Stimulated activated CD8-positive, alpha-beta memory T cell treated with anti-CD3 and anti-CD28 coated beads, Interleukin-7, amount 100 ng/mL, for 48 hours (primary cell): ENCODE data around the gene SUSD1.
A peak's percentile ranks its signal among the peaks of the same experiment; 100 is the strongest.

Experiments used
- DNase-seq, 2 donors: peaks; one replicate each; pipeline ENCODE4 v3.0.0-alpha.2; 2020; ENCODE audit warnings: low read depth in 1 of 2; ENCODE audit errors: extremely low read depth in 1 of 2

The SUSD1 gene

DNA sequence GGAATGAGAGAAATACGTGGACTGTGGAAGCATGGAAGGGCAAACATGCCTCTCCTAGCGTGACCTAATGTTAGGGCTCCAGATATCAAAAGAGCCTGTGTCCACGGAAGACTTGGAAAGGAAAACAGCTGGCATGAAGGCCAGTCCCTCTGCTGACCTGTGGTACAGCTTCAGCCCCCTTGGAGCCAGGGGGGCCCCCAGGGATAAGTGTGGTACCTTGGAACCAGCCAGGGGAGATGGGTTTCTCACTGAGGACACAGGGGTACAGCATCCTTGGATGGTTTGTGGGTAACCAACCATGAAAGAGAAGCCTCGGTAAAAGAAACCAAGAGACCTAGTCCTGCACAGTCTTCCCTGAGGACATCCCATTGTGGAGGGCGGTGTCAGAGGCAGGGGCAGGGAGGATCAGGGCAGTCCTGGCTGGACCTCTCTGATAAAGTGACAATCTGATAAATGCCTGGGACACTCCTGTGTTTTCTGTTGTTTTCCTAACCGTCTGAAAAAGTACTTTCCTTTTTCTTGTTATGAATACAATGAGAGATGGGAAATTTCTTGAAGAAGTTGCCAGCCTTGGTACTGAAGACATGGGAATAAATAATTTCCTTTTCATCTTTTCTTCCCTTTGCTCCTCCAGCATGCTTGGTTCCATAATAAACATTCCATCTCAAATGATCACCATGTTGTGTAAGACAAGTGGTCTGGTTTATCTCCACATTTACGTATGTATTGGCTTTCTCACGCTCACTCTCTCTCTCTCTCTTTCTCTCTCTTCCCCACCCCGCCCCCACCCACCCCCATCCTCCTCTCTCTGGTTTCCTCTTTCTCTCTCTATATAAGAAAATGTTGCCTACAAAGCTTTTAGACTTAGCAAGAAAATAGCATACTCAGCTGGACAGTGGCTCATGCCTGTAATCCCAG lies 102.1 kb downstream of the SUSD1 start:
- no peak for DNase-seq

GRCh38 chr9:112069318-112070169 lies 105.6 kb downstream of the SUSD1 start:
- no peak for DNase-seq

DNA sequence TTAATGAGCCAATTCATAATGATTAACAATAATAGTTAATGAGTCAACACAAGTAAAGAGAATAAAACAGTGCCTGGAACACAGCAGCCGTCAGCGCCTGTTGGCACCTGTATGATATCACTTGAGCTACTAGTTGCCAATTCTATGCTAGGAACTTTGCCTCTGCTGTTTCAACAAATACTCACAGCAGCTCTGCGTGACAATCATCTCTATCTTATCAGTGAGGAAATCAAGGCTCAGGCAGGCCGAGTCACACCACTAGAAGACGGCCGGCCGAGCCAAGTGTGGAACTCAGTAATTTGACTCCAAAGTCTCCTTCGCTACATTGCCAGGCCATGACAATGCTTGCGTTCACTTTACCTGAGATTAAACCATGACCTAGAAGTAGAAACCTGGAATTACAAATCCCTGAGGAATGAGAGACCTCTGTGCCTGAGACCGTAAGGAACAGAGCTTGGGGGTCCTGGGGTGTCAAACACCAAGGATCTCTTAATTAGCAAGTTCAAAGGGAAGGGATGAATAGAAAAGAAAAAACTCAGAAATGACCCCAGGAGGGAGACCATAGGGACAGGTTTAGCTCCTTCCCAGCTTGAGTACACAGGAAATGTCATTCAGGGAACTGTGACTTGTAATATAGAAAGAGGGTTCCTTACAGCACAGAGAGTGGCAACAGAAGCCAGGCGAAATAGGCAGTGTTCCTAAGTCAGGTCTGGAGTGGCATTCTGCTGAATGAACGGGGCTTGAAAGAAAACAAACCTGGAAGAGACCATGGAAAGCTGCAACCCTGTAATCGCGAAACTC lies 109.1 kb downstream of the SUSD1 start:
- no peak for DNase-seq

DNA sequence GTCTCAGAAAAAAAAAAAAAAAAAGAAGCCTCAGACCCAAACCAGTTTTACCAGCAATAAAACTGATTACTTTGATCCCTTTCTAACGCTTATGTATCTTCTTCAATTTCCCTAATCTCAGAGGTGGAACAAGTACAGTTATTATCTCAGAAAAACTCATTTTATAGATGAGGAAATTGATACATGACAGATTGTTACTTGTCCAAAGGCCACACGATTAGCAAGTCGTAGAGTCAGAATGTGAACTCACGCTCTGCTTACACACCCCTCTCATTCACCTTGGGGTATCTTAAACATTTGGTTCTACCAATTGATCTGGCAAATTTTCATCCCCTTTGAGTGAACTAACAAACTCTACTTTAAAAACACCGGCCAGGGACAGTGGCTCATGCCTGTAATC lies 110.2 kb downstream of the SUSD1 start:
- DNase-seq: no peak

GRCh38 chr9:112063586-112063985 lies 111.5 kb downstream of the SUSD1 start:
- DNase-seq: no peak

- no peak for DNase-seq
Measured at GRCh38 chr9:112063151-112063550, 111.9 kb downstream of the SUSD1 start.

DNA sequence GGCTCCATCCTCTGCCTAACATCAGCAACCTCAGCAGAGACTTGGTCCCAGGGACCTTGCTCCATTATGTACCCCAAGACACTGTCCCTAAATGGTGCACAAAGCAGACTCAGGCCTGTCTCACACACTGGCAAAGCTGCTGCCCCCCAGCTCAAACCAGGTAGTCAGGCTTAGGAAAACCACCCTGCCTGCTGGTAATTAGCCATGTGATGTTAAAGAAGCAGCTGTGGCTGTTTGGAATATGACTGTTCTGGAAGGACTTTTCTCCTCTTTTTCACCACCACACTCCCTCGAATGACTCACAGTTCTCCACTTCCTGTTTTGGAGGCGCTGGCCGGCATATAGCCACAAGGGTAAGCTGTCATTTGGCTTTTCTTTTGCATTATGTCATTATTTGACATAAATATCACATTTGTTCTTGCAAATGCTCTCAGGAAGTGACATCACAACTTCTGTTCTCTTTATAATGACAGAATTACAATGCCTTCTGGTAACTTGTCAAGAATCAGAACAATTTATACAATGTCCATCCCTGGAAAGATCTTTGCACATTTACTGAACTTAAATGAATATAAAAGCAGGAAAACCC lies 113.9 kb downstream of the SUSD1 start:
- DNase-seq: peak in 1 of 2 donors; percentile 39

- DNase-seq: no peak
Measured at GRCh38 chr9:112059966-112060320, 115.2 kb downstream of the SUSD1 start.

DNA sequence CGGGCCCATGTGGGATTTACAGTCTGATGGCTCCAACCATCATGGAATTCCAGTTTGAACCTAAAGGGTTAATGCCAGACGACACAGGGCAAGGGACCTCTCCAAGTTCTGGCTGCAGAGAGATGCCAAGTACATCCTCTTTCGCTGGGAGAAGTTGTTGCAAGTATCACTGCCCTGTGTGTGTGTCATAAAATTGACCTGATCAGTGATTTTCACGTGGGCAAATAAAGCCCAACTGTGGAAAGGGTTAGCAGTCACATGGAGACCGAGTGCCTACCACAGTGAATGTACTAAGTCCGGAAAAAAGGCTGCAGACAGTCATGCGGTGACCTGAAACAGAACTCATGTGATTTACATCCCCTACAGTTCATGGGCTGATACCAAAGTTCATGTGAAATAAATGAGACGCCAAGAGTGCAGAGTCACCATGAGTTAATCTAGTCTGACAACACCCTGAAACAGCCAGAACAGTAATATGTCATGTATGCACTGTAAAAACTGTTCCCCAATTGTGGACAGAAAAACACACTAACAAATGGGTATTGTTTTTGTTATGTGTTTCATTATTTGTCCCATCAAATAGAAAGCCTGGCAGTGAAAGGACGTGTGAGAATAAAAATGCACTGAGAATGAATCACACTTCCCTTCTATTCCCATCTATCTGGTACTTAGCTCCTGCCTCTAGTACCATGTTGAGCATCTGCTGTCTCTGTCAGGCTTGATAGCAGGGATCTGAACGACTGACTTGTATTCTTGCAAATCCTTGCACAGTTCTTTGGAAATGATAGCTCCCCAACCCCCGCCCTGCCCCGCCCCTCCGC lies 115.7 kb downstream of the SUSD1 start:
- DNase-seq: no peak

- DNase-seq: no peak
Measured at GRCh38 chr9:112056996-112057395, 118.1 kb downstream of the SUSD1 start.

GRCh38 chr9:112054916-112055315 lies 120.2 kb downstream of the SUSD1 start:
- no peak for DNase-seq

DNA sequence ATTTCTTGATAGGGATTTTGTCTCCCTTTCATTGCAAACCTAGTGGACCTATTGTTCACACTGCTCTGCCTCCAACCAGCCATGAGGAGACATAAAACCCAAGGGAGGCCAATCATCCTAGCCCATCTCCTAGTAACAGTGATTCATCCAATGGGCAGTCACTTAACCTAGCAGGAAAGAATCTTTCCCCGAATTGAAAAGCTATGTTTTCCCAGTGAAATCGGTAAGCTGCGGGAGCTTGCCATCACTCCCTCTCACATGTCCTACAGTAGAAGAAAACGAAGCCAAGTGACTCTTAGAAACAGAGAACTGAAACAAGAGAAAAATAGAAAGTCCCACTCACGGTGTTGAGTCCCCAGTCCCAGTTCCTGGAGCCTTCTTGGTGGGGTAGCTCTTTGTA lies 123.3 kb downstream of the SUSD1 start:
- DNase-seq: no peak

GRCh38 chr9:112050544-112051475 lies 124.3 kb downstream of the SUSD1 start:
- no peak for DNase-seq

DNA sequence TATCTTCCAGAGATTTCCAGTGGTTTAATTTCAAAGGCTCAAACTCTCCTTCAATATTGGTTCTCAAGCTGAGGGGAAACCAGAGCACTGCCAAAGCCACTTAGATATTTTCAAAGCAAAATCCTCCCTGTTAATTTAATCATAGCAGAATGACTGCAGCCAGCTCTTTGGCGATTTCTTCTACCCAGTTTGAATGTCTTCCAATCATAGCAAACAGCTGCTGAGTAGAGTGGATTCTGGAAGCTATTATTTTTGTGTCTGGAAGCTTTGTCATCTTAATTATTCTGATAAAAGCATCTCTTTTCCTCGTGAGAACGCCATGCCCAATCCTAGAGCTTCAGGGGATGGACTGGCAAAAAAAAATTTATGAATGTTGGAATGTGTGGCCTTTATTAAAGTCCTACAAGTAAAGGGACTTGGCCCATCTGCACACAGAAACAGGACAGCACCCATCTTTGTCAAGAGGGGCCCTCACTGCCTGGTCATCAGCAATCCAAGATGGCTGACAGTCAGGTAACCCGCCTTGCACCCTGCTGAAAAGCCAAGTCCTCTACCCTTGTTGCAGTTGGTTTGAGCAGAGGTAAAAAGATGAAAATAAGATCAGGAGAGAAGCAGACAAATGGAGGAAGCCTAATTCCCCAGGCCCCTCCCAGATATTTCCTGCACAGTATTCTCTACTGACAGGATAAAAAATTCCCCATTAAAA lies 125.1 kb downstream of the SUSD1 start:
- no peak for DNase-seq

GRCh38 chr9:112048924-112049691 lies 126.0 kb downstream of the SUSD1 start:
- no peak for DNase-seq

DNA sequence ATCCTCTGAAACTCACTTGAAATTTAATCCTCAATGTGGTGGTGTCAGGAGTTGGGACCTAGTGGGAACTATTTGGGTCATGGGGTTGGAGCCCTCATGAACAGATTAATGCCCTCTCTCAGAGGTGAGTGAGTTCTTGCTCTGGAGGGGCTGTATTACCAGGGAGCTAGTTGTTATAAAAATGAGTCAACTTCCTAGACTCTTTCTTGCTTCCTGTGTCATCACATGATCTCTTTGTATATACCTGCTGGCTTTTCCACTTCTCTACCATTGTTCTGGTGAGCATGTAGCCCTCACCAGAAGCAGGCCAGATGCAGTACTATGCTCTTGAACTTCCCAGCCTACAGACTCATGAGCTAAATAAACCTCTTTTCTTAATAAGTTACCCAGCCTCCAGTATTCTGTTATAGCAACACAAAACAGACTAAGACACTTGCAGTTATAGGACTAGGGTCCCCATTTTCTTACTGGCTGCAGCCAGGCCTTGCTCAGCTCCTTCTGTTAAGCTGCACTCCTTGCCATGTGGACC lies 127.5 kb downstream of the SUSD1 start:
- DNase-seq: no peak

GRCh38 chr9:112046181-112046580 lies 128.9 kb downstream of the SUSD1 start:
- no peak for DNase-seq
